PC-3 (cell line): ENCODE results near the gene E2F1. TPM values are rescaled to one million over a fixed set of nuclear protein-coding genes. Genes with fewer than 3 reads are reported as not detected.

ENCODE experiments used
- ATAC-seq: fragments of 200-7000 bp; cut with Tn5 transposase; 2 replicates; pipeline ENCODE4 v1.9.1; 2020; ENCODE audit warnings: mild to moderate bottlenecking, moderate library complexity
- BruUV-seq: library from RNA; stranded (reverse); fragments of 400-500 nt; replicated peaks from 2 replicates; lab custom pipeline; 2021; lab: Mats Ljungman, UMichigan
- CTCF ChIA-PET: fragments of 300-600 bp; sonication (Branson Sonifier 250); formaldehyde crosslinking; loops from one replicate; lab custom pipeline; 2022; ENCODE audit warnings: antibody characterized with exemption; lab: Charles Lee
- POLR2A ChIA-PET: fragments of 300-600 bp; sonication (Branson Sonifier 250); formaldehyde crosslinking; loops from one replicate; lab custom pipeline; 2022; ENCODE audit warnings: antibody characterized with exemption; ENCODE audit not compliant: unreplicated experiment; lab: Charles Lee
- DNase-seq: peaks from one replicate; pipeline ENCODE4 v3.0.0-alpha.2; 2015
- H2AFZ ChIP-seq: fragments of 300-600 bp; sonication (generic); 2 replicates; pipeline ENCODE4 v1.6.0; 2016; ENCODE audit warnings: antibody characterized with exemption, low read length
- H3F3A ChIP-seq: fragments of 300-600 bp; sonication (generic); one replicate; pipeline ENCODE4 v1.6.0; 2017; ENCODE audit warnings: antibody characterized with exemption, low read length, control low read depth, mild to moderate bottlenecking; ENCODE audit not compliant: unreplicated experiment
- H3K27ac ChIP-seq: fragments of 300-600 bp; sonication (generic); 2 replicates; pipeline ENCODE4 v1.5.1; 2016; ENCODE audit warnings: mild to moderate bottlenecking, low read length
- H3K27me3 ChIP-seq: fragments of 300-600 bp; sonication (generic); 2 replicates; pipeline ENCODE4 v1.6.1; 2016; ENCODE audit warnings: low read length, mixed read lengths
- H3K36me3 ChIP-seq: fragments of 300-600 bp; sonication (generic); 2 replicates; pipeline ENCODE4 v1.6.1; 2016; ENCODE audit warnings: low read depth, mixed run types, low read length, mixed read lengths
- H3K4me1 ChIP-seq: fragments of 300-600 bp; sonication (generic); 2 replicates; pipeline ENCODE4 v1.5.1; 2016; ENCODE audit warnings: low read length; ENCODE audit not compliant: insufficient read depth
- H3K4me2 ChIP-seq: fragments of 300-600 bp; sonication (generic); 2 replicates; pipeline ENCODE4 v1.6.0; 2016; ENCODE audit warnings: low read length
- H3K4me3 ChIP-seq: fragments of 300-600 bp; sonication (generic); 2 replicates; pipeline ENCODE4 v1.5.1; 2016; ENCODE audit warnings: mild to moderate bottlenecking, low read length, mixed read lengths
- H3K79me2 ChIP-seq: fragments of 300-600 bp; sonication (generic); 2 replicates; pipeline ENCODE4 v1.6.1; 2017; ENCODE audit warnings: low read length, mixed read lengths
- H3K9ac ChIP-seq: fragments of 300-600 bp; sonication (generic); 2 replicates; pipeline ENCODE4 v1.6.0; 2016; ENCODE audit warnings: mild to moderate bottlenecking, low read length
- H3K9me2 ChIP-seq: fragments of 300-600 bp; sonication (generic); replicated peaks from 2 replicates; pipeline ENCODE4 v1.6.1; 2016; ENCODE audit warnings: mixed run types, low read length, mixed read lengths
- H3K9me3 ChIP-seq: fragments of 300-600 bp; sonication (generic); 2 replicates; pipeline ENCODE4 v1.6.1; 2016; ENCODE audit warnings: low read length, mixed read lengths
- H4K20me1 ChIP-seq: fragments of 300-600 bp; sonication (generic); 2 replicates; pipeline ENCODE4 v1.6.1; 2016; ENCODE audit warnings: low read length, mixed read lengths
- EZH2 ChIP-seq: fragments of 300-600 bp; sonication (generic); IDR thresholded peaks from one replicate; pipeline ENCODE4 v1.6.1; 2017; ENCODE audit warnings: antibody characterized with exemption, mild to moderate bottlenecking, low read length; ENCODE audit not compliant: unreplicated experiment
- EZH2phosphoT487 ChIP-seq: fragments of 300-600 bp; sonication (generic); IDR thresholded peaks from 2 replicates; pipeline ENCODE4 v1.6.1; 2018; ENCODE audit warnings: mild to moderate bottlenecking, antibody characterized with exemption, low read length, borderline replicate concordance
- intact Hi-C: fragments of 100-400 bp; cut with micrococcal nuclease; formaldehyde crosslinking; loops from 2 replicates; pipeline ENCODE4 v1.9.0; 2023
- total RNA-seq: library from RNA; depleted of rRNA; stranded (reverse); fragments of >200 nt; gene quantifications from 2 replicates; pipeline ENCODE4 v1.2.3, GENCODE V29; 2014
- TF ChIP-seq, protein P1 (sequence below): fragments of 300-600 bp; sonication (generic); conservative IDR thresholded peaks from 2 replicates; pipeline ENCODE4 v1.5.1; 2017; ENCODE audit warnings: antibody characterized with exemption, low read depth, mild to moderate bottlenecking, low read length

The E2F1 gene
- total RNA-seq, 1 experiment from 2014 or later = 63.7 TPM

DNA sequence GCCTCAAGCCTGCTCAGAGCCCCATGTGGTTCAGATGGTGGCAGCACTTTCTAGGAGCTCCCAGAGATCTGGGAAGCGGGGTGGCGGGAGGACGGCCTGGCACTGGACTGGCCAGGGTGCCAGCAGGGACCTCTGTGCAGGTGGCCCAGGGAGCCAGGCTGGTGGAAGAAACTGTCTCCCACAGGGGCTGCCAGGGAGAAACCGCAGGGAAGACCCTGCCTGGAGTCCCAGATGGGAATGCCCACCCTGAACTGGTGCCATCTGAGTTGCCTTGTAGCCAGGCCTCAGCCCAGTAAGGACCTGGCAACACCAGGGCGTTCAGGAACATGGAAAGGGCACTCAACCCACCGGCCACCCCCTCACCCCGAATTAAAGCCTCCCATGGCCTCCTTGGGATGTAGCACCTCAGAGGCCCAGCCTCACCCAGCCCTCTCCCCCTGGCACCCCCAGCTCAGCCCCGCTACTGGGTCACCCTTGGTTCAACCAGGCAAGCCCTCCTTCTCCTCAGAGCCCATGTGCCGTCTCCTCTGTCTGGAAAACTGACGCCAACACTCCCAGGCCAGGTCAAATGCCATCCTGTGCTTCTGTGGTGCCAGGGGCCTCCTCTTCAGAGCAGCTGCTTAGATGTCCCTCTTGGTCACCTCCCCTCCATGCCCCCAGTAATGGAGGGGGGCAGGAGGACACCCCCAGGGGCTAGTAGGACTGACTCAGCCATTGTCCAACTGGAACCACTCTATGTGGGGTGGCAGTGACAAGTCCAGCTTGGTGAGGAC, 30.0 kb downstream of the E2F1 start:
- Histone ChIP-seq H3K9me2 (no peaks in the 10 kb centered on the region), H3K27ac (no peak overlapping the region), H3K4me1 (peaks cover 15% of the 10 kb centered on the region), H3K4me3 (no peak overlapping the region), H3K4me2 (no peak overlapping the region), H3K9ac (no peak overlapping the region), H3K27me3 (no peaks in the 10 kb centered on the region), H3K36me3 (no peaks in the 10 kb centered on the region; the same call in 1 of the 2 replicates), H3K79me2 (no peaks in the 10 kb centered on the region), H3K9me3 (no peaks in the 10 kb centered on the region), H3F3A (no peaks in the 10 kb centered on the region), H4K20me1 (no peaks in the 10 kb centered on the region), H2AFZ (no peak overlapping the region)
- ATAC-seq = no peak
- no peak for TF ChIP-seq EZH2
- no TSS peak for BruUV-seq
- intact Hi-C loops = no loop called here
- DNase-seq = no peak
- POLR2A ChIA-PET = no interaction called here
- CTCF ChIA-PET = no interaction called here

GRCh38 chr20:33655164-33655563, 31.0 kb downstream of the E2F1 start:
- no peak for DNase-seq
- intact Hi-C loops = no loop called here
- H3K79me2 ChIP-seq = no peaks in the 10 kb centered on the region
- no peak overlapping the region for H2AFZ ChIP-seq
- BruUV-seq = no TSS peak
- CTCF ChIA-PET = no interaction called here
- no peak for TF ChIP-seq EZH2
- TF ChIP-seq, protein P1, sequence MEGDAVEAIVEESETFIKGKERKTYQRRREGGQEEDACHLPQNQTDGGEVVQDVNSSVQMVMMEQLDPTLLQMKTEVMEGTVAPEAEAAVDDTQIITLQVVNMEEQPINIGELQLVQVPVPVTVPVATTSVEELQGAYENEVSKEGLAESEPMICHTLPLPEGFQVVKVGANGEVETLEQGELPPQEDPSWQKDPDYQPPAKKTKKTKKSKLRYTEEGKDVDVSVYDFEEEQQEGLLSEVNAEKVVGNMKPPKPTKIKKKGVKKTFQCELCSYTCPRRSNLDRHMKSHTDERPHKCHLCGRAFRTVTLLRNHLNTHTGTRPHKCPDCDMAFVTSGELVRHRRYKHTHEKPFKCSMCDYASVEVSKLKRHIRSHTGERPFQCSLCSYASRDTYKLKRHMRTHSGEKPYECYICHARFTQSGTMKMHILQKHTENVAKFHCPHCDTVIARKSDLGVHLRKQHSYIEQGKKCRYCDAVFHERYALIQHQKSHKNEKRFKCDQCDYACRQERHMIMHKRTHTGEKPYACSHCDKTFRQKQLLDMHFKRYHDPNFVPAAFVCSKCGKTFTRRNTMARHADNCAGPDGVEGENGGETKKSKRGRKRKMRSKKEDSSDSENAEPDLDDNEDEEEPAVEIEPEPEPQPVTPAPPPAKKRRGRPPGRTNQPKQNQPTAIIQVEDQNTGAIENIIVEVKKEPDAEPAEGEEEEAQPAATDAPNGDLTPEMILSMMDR = no peak
- no peak for TF ChIP-seq EZH2phosphoT487
- no peaks in the 10 kb centered on the region for H3K9me3 ChIP-seq
- no peak overlapping the region for H3K4me2 ChIP-seq
- H3K4me3 ChIP-seq = no peak overlapping the region
- ATAC-seq = no peak
- no peak overlapping the region for H3K27ac ChIP-seq
- H3F3A ChIP-seq = no peaks in the 10 kb centered on the region
- POLR2A ChIA-PET = no interaction called here
- no peaks in the 10 kb centered on the region; the same call in 1 of the 2 replicates for H3K36me3 ChIP-seq
- no peaks in the 10 kb centered on the region for H4K20me1 ChIP-seq
- H3K27me3 ChIP-seq = no peaks in the 10 kb centered on the region
- no peaks in the 10 kb centered on the region for H3K9me2 ChIP-seq
- no peak overlapping the region for H3K9ac ChIP-seq
- H3K4me1 ChIP-seq = peaks cover 23% of the 10 kb centered on the region

- ChIA-PET CTCF (interaction anchor here (1.2 to 1.8 kb wide), 3 partner anchors 128 to 197 kb away, joined by 4 to 14 read pairs (median 5); no protein-coding TSS in a partner anchor), POLR2A (interaction anchor here (0.8 kb wide), 1 partner anchor 197 kb away, joined by 3 read pairs; no protein-coding TSS in a partner anchor)
- no peaks in the 10 kb centered on the region; the same call in 1 of the 2 replicates for H3K36me3 ChIP-seq
- intact Hi-C loops = no loop called here
- no peak overlapping the region for H3K4me2 ChIP-seq
- no peaks in the 10 kb centered on the region for H3K79me2 ChIP-seq
- no peaks in the 10 kb centered on the region for H3K9me2 ChIP-seq
- no TSS peak for BruUV-seq
- H3F3A ChIP-seq = no peaks in the 10 kb centered on the region
- H3K4me1 ChIP-seq = peaks cover 23% of the 10 kb centered on the region
- ATAC-seq (no peak), DNase-seq (no peak)
- TF ChIP-seq, protein P1 = no peak
- no peak overlapping the region for H2AFZ ChIP-seq
- no peaks in the 10 kb centered on the region for H3K9me3 ChIP-seq
- H3K27me3 ChIP-seq = no peaks in the 10 kb centered on the region
- H3K9ac ChIP-seq = no peak overlapping the region
- no peak overlapping the region for H3K27ac ChIP-seq
- no peak overlapping the region for H3K4me3 ChIP-seq
- no peaks in the 10 kb centered on the region for H4K20me1 ChIP-seq
Observed at GRCh38 chr20:33654680-33655161, 31.5 kb downstream of the E2F1 start.
